DMS79 treated with DMSO at 0.1 percent for 48 hours (cell line): ENCODE measurements around the gene AKR1B15.
"Not testable (repeated sequence)": the region's sequence is repeated elsewhere in the genome, so short reads cannot be mapped to it uniquely, and the experiment has no call there.

Source experiments
- DNase-seq: peaks from one replicate; lab custom pipeline; 2025; lab: John Stamatoyannopoulos, UW

Gene AKR1B15

DNA sequence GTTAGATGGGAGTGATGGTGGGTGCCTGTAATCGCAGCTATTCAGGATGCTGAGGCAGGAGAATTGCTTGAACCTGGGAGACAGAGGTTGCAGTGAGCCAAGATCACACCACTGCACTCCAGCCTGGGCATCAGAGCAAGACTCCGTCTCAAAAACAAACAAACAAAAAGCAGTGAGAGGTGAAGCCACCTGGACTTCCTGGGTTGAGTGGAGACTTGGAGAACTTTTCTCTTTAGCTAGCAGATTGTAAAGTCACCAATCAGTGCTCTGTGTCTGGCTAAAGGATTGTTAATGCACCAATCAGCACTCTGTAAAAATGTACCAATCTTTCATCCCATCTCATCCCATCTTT is 14.5 kb downstream of the AKR1B15 start:
- DNase-seq = not testable (repeated sequence)

- no peak for DNase-seq
These were observed 16.8 kb downstream of the AKR1B15 start for GRCh38 chr7:134565643-134566136.

DNA sequence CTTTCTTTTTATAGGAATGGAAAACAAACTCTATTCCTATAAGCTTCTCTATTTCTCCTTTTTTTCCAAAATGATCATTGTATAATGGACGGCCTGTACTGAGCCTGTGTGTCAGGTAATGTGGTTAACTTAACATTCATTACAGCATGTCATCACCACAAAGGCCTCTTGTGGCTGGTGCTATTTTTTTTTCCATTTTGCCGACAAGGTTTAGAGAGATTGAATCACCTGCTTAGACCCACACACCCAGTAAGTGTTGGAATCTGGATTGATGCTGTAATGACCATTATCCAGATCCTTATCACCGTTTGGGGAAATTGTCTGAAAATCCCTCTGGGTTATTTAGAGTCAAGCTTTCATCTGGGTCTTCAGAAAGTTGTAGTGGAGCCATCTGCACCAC is 18.5 kb downstream of the AKR1B15 start:
- DNase-seq = no peak

- DNase-seq = not testable (repeated sequence)
These were observed 21.1 kb downstream of the AKR1B15 start for GRCh38 chr7:134569962-134570361.

DNA sequence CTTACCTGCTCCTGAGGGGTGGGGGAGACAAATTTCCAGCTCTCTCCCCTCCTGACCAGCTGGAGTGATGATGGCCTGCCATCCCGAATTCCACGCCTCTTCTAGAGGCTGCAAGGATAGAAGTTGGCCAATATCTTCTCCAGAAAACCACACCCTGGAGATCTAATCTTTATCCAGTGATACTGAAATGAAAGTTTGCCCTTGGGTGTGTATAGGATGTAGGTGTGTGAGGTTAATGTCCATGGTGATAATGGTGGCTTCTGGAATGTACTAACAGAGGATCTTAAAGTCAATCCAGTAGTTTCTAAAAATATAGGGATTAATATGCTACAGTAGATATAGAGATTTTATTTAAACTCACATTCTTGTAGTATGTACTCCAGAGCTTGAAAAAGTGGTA is 22.2 kb downstream of the AKR1B15 start:
- DNase-seq = no peak

DNA sequence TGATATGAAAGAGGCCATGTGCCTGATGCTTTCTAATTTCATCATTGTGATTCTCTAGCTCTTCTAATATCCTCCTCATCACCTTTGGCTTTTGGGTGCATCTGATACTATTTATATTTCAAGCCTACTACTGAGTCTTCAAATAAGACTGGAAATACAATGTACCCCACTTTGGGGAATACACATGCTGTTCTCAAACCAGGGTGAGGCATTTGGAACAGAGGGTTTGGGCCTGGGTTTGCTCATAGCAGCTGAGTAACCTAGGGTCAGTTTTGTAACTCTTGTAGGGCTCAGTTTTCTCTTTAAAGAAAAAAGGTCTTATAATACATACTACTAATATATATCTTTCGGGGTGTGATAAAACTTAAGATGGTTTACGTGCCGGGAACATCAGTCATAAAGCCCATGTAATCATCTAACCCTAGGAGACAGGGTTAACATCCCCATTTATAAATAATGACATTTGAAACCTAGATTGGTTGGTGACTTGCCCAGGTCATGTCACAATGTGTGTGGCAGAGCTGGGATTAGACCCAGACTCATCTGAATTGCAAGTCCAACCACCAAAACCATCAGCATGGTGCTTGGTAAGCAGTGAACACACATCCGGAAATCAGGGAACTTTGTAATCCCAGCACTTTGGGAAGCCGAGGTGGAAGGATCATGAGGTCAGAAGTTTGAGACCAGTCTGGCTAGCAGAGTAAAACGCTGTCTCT is 23.0 kb downstream of the AKR1B15 start:
- no peak for DNase-seq

DNA sequence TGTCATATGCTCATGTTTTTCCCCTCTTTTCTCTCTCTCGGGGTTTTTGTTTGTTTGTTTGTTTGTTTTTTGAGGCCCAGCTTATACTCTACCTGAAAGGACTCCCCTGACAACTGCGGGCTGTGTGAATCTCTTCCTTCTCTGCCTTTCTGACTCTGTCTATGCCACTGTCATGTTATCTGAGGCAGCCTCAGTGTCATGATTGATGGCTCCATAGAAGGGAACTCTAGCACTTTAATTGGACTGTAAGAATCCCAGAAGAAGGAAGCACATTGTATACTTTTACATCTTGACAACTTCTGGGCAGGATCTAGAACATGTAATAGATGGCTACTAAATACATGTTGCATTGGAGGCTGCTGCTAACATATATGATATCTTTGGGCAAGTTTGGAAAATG is 25.4 kb downstream of the AKR1B15 start:
- no peak for DNase-seq

GRCh38 chr7:134584290-134584689 is 35.4 kb downstream of the AKR1B15 start:
- no peak for DNase-seq

GRCh38 chr7:134585897-134586296 is 37.0 kb downstream of the AKR1B15 start:
- DNase-seq = no peak

- no peak for DNase-seq
These were observed 38.8 kb downstream of the AKR1B15 start for GRCh38 chr7:134587750-134588149.

- no peak for DNase-seq
These were observed 40.6 kb downstream of the AKR1B15 start for GRCh38 chr7:134589491-134589941.

GRCh38 chr7:134593530-134594392 is 44.9 kb downstream of the AKR1B15 start:
- DNase-seq = no peak

DNA sequence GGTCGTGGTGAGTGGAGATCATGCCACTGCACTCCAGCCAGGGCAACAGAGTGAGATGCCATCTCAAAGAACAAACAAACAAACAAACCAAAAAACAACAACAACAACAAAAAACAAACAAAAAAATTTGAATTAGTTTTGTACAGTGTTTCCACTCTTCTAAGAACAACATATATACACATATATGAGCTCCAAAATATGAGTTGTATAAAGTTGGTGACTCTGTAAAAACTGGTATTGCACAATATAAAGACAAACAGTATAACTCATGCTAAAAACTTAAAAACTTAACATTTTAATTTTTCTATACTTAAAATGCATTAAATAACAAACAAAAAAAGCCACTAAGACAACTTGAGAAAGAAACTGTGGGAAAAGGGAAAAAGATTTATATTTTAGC is 46.0 kb downstream of the AKR1B15 start:
- DNase-seq = no peak

GRCh38 chr7:134599371-134599770 is 50.5 kb downstream of the AKR1B15 start:
- DNase-seq = no peak

- DNase-seq = no peak
These were observed 52.5 kb downstream of the AKR1B15 start for GRCh38 chr7:134601459-134601858.

- DNase-seq = no peak
These were observed 54.1 kb downstream of the AKR1B15 start for GRCh38 chr7:134602881-134603451.

DNA sequence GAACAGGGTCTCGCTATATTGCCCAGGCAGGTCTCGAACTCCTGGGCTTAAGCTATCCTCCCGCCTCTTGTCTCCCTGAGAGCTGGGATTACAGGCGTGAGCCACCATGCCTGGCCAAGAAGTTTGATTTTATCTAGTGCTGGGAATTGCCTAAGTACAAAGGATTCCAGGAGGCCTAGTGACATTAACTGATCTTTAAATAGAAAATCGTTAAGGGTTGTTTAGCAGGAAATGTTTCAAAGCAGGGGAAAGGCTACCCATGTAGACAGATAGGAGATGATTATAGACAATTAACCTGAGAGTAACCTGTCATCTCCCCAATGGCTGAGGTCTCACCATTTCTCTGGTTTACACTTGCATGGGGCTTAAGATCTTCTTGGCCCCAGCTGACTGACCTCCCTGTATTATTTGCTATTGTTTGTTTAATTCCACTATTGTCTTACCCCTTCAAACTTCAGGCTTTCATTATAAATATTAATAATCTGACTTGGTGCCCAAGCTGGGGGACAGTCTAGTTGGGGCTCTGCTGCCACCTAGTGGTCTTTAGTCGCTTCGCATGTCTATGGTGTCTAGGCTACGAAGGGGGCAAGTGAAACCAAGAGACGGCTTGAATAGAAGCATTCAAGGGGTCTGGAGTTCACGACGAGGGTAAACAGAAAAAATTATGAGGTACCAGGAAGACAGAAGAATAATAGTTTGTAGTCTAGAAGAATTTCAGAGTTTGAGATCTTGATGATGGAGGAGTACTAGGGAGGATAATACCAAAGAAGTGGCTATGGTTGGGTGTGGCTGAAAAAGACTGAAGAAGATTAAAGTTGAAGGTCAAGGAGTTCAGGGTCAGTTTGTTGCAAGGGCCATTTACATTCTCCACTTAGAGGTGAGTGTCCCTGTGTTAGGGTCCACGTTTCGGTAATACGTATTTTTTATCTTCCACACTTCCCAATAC is 57.3 kb downstream of the AKR1B15 start:
- peak; percentile 58 for DNase-seq

DNA sequence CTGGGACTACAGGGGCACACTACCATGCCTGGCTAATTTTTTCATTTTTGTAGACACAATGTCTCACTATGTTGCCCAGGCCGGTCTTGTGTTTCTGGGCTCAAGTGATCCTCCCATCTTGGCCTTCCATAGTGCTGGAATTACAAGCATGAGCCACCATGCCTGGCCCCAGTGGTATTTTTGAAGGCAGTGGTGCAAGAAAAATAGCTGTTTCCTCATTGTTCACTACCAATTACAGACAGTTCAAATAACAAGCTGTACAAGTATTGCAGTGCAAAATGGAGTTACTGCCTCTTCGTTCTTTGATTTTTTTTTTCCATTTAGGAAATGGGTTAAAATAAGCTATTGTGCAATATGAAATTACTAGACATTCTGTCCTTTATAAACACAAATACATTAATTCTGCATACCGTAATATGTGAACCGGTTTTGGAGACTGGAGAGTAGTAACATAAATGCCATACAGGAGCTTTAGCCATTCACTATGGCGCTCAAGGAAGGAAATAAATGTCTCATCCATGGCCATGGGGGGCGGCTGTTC is 62.8 kb downstream of the AKR1B15 start:
- no peak for DNase-seq

- DNase-seq = no peak
These were observed 63.3 kb downstream of the AKR1B15 start for GRCh38 chr7:134612197-134612596.

- DNase-seq = no peak
These were observed 64.9 kb downstream of the AKR1B15 start for GRCh38 chr7:134613623-134614347.

DNA sequence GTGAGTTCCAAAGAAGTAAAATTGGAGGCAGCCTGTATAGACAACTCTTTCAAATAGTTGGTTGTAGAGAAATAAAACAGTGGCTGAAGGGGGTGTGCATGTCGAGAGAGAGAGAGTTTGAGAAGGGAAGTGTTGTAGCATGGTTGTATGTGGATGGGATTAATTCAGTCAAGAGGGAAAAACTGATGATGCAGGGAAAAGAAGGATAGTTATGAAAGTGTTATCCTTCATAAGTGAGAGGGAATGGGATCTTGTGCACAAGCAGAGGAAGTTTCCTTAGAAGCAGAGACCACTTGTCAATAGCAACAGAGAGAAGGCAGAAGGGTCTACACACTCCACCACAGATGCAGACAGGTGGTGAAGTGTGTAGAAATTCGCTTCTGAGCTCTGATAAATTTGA is 67.7 kb downstream of the AKR1B15 start:
- DNase-seq = no peak
